Measurements from ENCODE around the gene GNG12. TPM values are rescaled to one million over a fixed set of nuclear protein-coding genes. Genes with fewer than 3 reads are reported as not detected.

The GNG12 gene
- total RNA-seq, 4 donors from 2014 or later = 89.6 to 129 (median 90.9) TPM

GRCh38 chr1:67851800-67852199, 18.5 kb upstream of the GNG12 start:
- H3K27me3 ChIP-seq = no peaks in the 10 kb centered on the region
- no peaks in the 10 kb centered on the region for H3K9me3 ChIP-seq
- H3K36me3 ChIP-seq = no peaks in the 10 kb centered on the region
- H3K27ac ChIP-seq = no peak overlapping the region
- no peak overlapping the region for H3K4me3 ChIP-seq
- TF ChIP-seq CTCF (IDR thresholded peaks at IDR 0.05) (no peak), EP300 (IDR thresholded peaks at IDR 0.05) (no peak), POLR2AphosphoS5 (IDR thresholded peaks at IDR 0.05) (no peak), POLR2A (IDR thresholded peaks at IDR 0.05) (no peak)
- H3K4me1 ChIP-seq = peaks cover 19% of the 10 kb centered on the region
- WGBS = 90% methylated on average over 6 of the region's 6 CpGs
- no peak for DNase-seq (ENCODE audit: low spot score in 2 of 2)

GRCh38 chr1:67850611-67851075, 17.4 kb upstream of the GNG12 start:
- Histone ChIP-seq H3K27ac (peak overlapping the region; percentile 47), H3K36me3 (no peaks in the 10 kb centered on the region), H3K27me3 (no peaks in the 10 kb centered on the region), H3K4me3 (no peak overlapping the region), H3K9me3 (no peaks in the 10 kb centered on the region), H3K4me1 (peaks cover 29% of the 10 kb centered on the region)
- DNase-seq (ENCODE audit: low spot score in 2 of 2) = peak in 1 of 2 donors; percentile 86
- WGBS = 54% methylated on average over 1 of the region's 1 CpG
- TF ChIP-seq POLR2AphosphoS5 (IDR thresholded peaks at IDR 0.05) = no peak
- no peak for TF ChIP-seq POLR2A (IDR thresholded peaks at IDR 0.05)
- no peak for TF ChIP-seq EP300 (IDR thresholded peaks at IDR 0.05)
- TF ChIP-seq CTCF (IDR thresholded peaks at IDR 0.05) = no peak

GRCh38 chr1:67850151-67850551, 16.9 kb upstream of the GNG12 start:
- Histone ChIP-seq H3K27me3 (no peaks in the 10 kb centered on the region), H3K4me1 (peaks cover 30% of the 10 kb centered on the region), H3K36me3 (no peaks in the 10 kb centered on the region), H3K27ac (peak overlapping the region; percentile 47), H3K4me3 (no peak overlapping the region), H3K9me3 (no peaks in the 10 kb centered on the region)
- DNase-seq (ENCODE audit: low spot score in 2 of 2) = no peak
- no peak for TF ChIP-seq EP300 (IDR thresholded peaks at IDR 0.05)
- TF ChIP-seq CTCF (IDR thresholded peaks at IDR 0.05) = peak in 1 of 2 donors; percentile 34
- no peak for TF ChIP-seq POLR2AphosphoS5 (IDR thresholded peaks at IDR 0.05)
- no peak for TF ChIP-seq POLR2A (IDR thresholded peaks at IDR 0.05)

- no peaks in the 10 kb centered on the region for H3K36me3 ChIP-seq
- no peak for DNase-seq (ENCODE audit: low spot score in 2 of 2)
- no peaks in the 10 kb centered on the region for H3K27me3 ChIP-seq
- 69% methylated on average over 2 of the region's 2 CpGs for WGBS
- H3K4me1 ChIP-seq = peaks cover 30% of the 10 kb centered on the region
- TF ChIP-seq CTCF (IDR thresholded peaks at IDR 0.05) (no peak), POLR2AphosphoS5 (IDR thresholded peaks at IDR 0.05) (no peak), POLR2A (IDR thresholded peaks at IDR 0.05) (no peak), EP300 (IDR thresholded peaks at IDR 0.05) (no peak)
- peak overlapping the region; percentile 55 for H3K27ac ChIP-seq
- H3K4me3 ChIP-seq = no peak overlapping the region
- H3K9me3 ChIP-seq = no peaks in the 10 kb centered on the region
Observed at GRCh38 chr1:67847466-67847865, 14.2 kb upstream of the GNG12 start.

GRCh38 chr1:67846538-67846937, 13.3 kb upstream of the GNG12 start:
- no peaks in the 10 kb centered on the region for H3K27me3 ChIP-seq
- H3K36me3 ChIP-seq = no peaks in the 10 kb centered on the region
- H3K4me1 ChIP-seq = peaks cover 30% of the 10 kb centered on the region
- peak overlapping the region; percentile 24 for H3K27ac ChIP-seq
- 48% methylated on average over 1 of the region's 1 CpG for WGBS
- H3K9me3 ChIP-seq = no peaks in the 10 kb centered on the region
- H3K4me3 ChIP-seq = no peak overlapping the region
- no peak for DNase-seq (ENCODE audit: low spot score in 2 of 2)
- TF ChIP-seq CTCF (IDR thresholded peaks at IDR 0.05) = no peak
- no peak for TF ChIP-seq POLR2A (IDR thresholded peaks at IDR 0.05)
- peak in 1 of 3 donors; percentile 49 for TF ChIP-seq POLR2AphosphoS5 (IDR thresholded peaks at IDR 0.05)
- TF ChIP-seq EP300 (IDR thresholded peaks at IDR 0.05) = no peak
